Vagina (tissue), 2 donors: Measurements from ENCODE around the gene SEMA4D. TPM values are rescaled to one million over a fixed set of nuclear protein-coding genes. Genes with fewer than 3 reads are reported as not detected.

ENCODE experiments used
- DNase-seq, 2 donors: peaks; one replicate each; pipeline ENCODE4 v3.0.0-alpha.2; 2017; ENCODE audit errors: extremely low spot score in 2 of 2
- H3K27ac ChIP-seq: fragments of 200-600 bp; sonication (generic); one replicate; pipeline ENCODE4 v1.5.1; 2019
- H3K27me3 ChIP-seq: fragments of 200-600 bp; sonication (generic); one replicate; pipeline ENCODE4 v1.5.1; 2019
- H3K36me3 ChIP-seq, 2 donors: fragments of 200-600 bp; sonication (generic); one replicate each; pipeline ENCODE4 v1.5.1; 2017 to 2019
- H3K4me1 ChIP-seq: fragments of 200-600 bp; sonication (generic); one replicate; pipeline ENCODE4 v1.5.1; 2019
- H3K4me3 ChIP-seq, 2 donors: fragments of 200-600 bp; sonication (generic); 1 replicate in 1 of 2; 2 replicates in 1 of 2; pipeline ENCODE4 v1.5.1; 2016 to 2019
- H3K9me3 ChIP-seq: fragments of 200-600 bp; sonication (generic); one replicate; pipeline ENCODE4 v1.5.1; 2019
- CTCF ChIP-seq, 3 experiments: fragments of 450-650 bp in 2 of 3; fragments of 200-600 bp in 1 of 3; sonication (generic) in 1 of 3; IDR thresholded peaks; one replicate each; pipeline ENCODE4 v1.5.1; 2017 to 2019; ENCODE audit warnings: antibody characterized with exemption in 3 of 3, mild to moderate bottlenecking in 2 of 3, moderate library complexity in 2 of 3
- POLR2A ChIP-seq, 2 donors: fragments of 450-650 bp; IDR thresholded peaks; one replicate each; pipeline ENCODE4 v1.6.1; 2017; ENCODE audit warnings: antibody characterized with exemption in 2 of 2, mild to moderate bottlenecking in 2 of 2, moderate library complexity in 2 of 2
- POLR2AphosphoS5 ChIP-seq, 2 donors: sonication (generic); formaldehyde crosslinking; IDR thresholded peaks; one replicate each; pipeline ENCODE4 v1.9.0; 2017; ENCODE audit warnings: antibody characterized with exemption in 2 of 2, mild to moderate bottlenecking in 2 of 2, low read depth in 1 of 2; ENCODE audit not compliant: insufficient read depth in 1 of 2
- intact Hi-C: fragments of 100-400 bp; cut with DNase I; formaldehyde crosslinking; loops from one replicate; pipeline ENCODE4 v1.15.1; 2023
- total RNA-seq: library from RNA; depleted of rRNA; stranded (reverse); fragments of >200 nt; gene quantifications from one replicate; pipeline ENCODE4 v1.2.3, GENCODE V29; 2016

SEMA4D gene
- total RNA-seq, 1 donor from 2014 or later: 39.3 TPM

DNA sequence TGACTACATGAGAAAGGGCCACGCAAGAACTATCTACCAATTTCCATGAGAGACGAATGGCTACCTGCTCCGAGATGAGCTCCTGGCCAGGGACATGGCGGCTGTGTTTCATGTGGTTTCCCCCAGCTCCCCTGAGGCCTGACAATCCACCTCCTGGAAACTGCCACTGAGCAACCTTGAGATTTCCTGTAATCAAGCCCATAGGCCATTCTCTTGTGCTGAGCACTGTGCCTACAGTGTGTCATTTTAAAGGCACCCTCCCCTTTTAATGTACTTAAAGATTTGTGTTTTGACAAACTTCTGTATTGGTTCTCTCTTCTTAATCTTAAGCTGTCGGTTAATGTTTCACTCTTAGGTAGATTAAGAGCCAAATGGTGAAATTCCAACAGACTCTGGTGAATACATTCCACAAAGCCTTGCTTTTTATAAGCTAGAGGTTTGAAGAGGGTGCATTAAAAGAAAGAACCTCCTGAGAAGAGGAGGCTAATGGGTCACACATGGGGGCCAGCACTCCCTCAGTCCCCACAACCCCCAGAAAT, 107.3 kb downstream of the SEMA4D start:
- DNase-seq: no peak
- intact Hi-C loops: no loop called here
- H3K4me1 ChIP-seq: peaks cover 31% of the 10 kb centered on the region
- H3K36me3 ChIP-seq: peaks cover 0 to 36% of the 10 kb centered on the region in 2 donors
- no peak overlapping the region for H3K27ac ChIP-seq
- H3K4me3 ChIP-seq: no peak overlapping the region
- TF ChIP-seq POLR2A (IDR thresholded peaks at IDR 0.05) (no peak), CTCF (IDR thresholded peaks at IDR 0.05) (no peak), POLR2AphosphoS5 (IDR thresholded peaks at IDR 0.05; ENCODE audit: insufficient read depth in 1 of 2, low read depth in 1 of 2) (no peak)
- no peaks in the 10 kb centered on the region for H3K9me3 ChIP-seq
- H3K27me3 ChIP-seq: no peaks in the 10 kb centered on the region

DNA sequence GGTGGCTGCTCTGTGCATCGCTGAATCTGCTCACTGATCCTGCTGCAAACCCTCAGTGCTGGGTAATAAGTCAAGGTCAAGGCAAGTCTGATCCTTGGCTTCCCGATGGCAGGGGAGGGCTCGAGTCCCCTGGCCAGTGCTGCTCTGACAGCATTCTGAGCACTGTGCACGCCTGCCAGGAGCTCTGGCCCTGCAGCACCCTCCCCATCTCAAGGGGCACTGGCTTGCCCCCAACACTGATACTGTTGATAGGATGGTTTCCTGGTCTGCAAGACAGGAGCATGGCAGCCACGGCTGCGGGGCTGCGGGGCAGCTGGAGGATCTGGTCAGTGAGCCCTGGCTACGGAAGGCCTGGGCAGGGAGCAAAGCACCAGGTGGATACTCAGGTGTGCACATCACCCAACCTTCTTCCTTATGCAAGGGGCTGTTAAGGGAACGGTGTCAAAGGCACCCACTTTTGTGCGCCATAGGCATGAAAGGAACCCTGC, 107.8 kb downstream of the SEMA4D start:
- H3K4me1 ChIP-seq: peaks cover 31% of the 10 kb centered on the region
- H3K4me3 ChIP-seq: no peak overlapping the region
- H3K36me3 ChIP-seq: peaks cover 0 to 32% of the 10 kb centered on the region in 2 donors
- DNase-seq: no peak
- H3K27me3 ChIP-seq: no peaks in the 10 kb centered on the region
- H3K9me3 ChIP-seq: no peaks in the 10 kb centered on the region
- TF ChIP-seq CTCF (IDR thresholded peaks at IDR 0.05): no peak
- no peak for TF ChIP-seq POLR2AphosphoS5 (IDR thresholded peaks at IDR 0.05; ENCODE audit: insufficient read depth in 1 of 2, low read depth in 1 of 2)
- no peak for TF ChIP-seq POLR2A (IDR thresholded peaks at IDR 0.05)
- intact Hi-C loops: no loop called here
- H3K27ac ChIP-seq: peak overlapping the region; percentile 75

DNA sequence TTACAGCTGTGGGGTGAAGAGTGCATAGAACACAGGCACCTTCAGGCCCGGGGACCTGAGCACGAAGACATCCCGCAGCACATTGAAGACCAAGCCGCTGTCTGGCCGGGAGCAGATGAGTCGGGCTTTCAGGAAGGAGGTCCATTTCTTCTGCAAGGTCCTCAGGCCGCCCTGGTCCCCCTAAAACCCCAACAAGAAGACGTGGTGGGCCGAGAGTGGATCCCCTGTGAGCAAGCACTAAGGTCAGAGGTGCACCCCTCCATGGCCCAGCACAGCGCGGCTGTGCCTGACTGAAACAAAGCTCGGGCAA, 109.1 kb downstream of the SEMA4D start:
- H3K27me3 ChIP-seq: no peaks in the 10 kb centered on the region
- H3K4me3 ChIP-seq: no peak overlapping the region
- H3K4me1 ChIP-seq: peaks cover 31% of the 10 kb centered on the region
- TF ChIP-seq POLR2A (IDR thresholded peaks at IDR 0.05): no peak
- peaks cover 0 to 28% of the 10 kb centered on the region in 2 donors for H3K36me3 ChIP-seq
- H3K27ac ChIP-seq: peak overlapping the region; percentile 75
- DNase-seq: peak in 1 of 2 donors; percentile 91
- intact Hi-C loops: no loop called here
- no peaks in the 10 kb centered on the region for H3K9me3 ChIP-seq

DNA sequence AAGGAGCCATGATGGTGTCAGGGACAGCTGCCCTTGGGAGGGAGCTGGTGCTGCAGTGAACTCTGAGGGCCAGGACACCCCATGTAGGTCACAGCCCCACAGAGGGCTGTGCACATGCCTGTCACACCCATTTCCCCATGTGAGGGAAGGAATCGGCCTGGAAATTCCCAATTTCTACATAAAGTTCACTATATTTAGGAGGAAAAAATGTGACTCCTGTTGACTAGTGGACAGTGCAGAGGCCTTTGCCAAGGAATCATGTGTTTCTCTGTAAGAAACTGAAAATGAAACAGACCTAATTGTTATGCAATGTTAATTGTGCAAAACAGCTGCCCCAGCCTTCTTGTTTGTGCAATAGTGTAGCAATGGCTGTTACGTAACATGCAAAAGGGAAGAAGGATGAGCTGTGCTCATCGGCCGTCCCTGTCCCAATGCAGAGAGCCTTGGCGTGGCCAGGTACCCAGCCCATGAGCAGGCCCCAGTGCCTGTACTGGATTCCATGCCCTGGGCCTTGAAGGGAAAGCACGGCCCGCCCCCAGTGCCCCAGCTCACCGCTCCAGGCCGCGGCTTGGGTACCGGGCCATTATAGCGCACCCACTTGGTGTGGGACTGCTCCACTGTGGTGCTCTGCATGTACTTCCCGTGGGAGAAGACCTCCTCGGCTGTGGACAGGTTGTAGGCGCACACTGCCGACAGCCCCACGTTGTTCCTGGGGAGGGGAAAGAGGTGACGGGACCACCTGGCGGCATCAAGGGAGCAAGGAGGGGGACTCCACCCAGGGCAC, 109.6 kb downstream of the SEMA4D start:
- Histone ChIP-seq H3K27me3 (no peaks in the 10 kb centered on the region), H3K36me3 (peaks cover 0 to 28% of the 10 kb centered on the region in 2 donors), H3K4me3 (no peak overlapping the region), H3K27ac (peak overlapping the region; percentile 75), H3K4me1 (peaks cover 31% of the 10 kb centered on the region), H3K9me3 (no peaks in the 10 kb centered on the region)
- no peak for TF ChIP-seq POLR2A (IDR thresholded peaks at IDR 0.05)
- TF ChIP-seq POLR2AphosphoS5 (IDR thresholded peaks at IDR 0.05; ENCODE audit: insufficient read depth in 1 of 2, low read depth in 1 of 2): peak; percentile 80 to 96
- peak in 1 of 2 donors; percentile 94 for DNase-seq
- intact Hi-C loops: no loop called here

GRCh38 chr9:89387197-89387849, 110.6 kb downstream of the SEMA4D start:
- Histone ChIP-seq H3K4me1 (peaks cover 31% of the 10 kb centered on the region), H3K36me3 (peaks cover 0 to 28% of the 10 kb centered on the region in 2 donors), H3K27ac (peak overlapping the region; percentile 75), H3K4me3 (no peak overlapping the region), H3K9me3 (no peaks in the 10 kb centered on the region), H3K27me3 (no peaks in the 10 kb centered on the region)
- DNase-seq: no peak
- intact Hi-C loops: no loop called here
- TF ChIP-seq POLR2AphosphoS5 (IDR thresholded peaks at IDR 0.05; ENCODE audit: insufficient read depth in 1 of 2, low read depth in 1 of 2) (no peak), CTCF (IDR thresholded peaks at IDR 0.05) (no peak), POLR2A (IDR thresholded peaks at IDR 0.05) (no peak)
